Endothelial cell (in vitro differentiated cells): ENCODE results near the gene OGA. TPM values are rescaled to one million over a fixed set of nuclear protein-coding genes. Genes with fewer than 3 reads are reported as not detected.
A peak's percentile ranks its signal among the peaks of the same experiment; 100 is the strongest.

Experiments
- DNase-seq: peaks from one replicate; pipeline ENCODE4 v3.0.0; 2021; ENCODE audit warnings: low spot score
- H3K27ac Mint-ChIP-seq: one replicate; pipeline ENCODE4 v1.8.0; 2021; ENCODE audit warnings: mixed read lengths, inconsistent platforms; ENCODE audit not compliant: unreplicated experiment
- H3K27me3 Mint-ChIP-seq: one replicate; pipeline ENCODE4 v1.8.0; 2021; ENCODE audit warnings: mild to moderate bottlenecking, moderate library complexity, mixed read lengths, inconsistent platforms; ENCODE audit not compliant: unreplicated experiment
- H3K36me3 Mint-ChIP-seq: one replicate; pipeline ENCODE4 v1.8.0; 2021; ENCODE audit warnings: mild to moderate bottlenecking, low read depth, mixed read lengths, inconsistent platforms; ENCODE audit not compliant: unreplicated experiment
- H3K4me1 Mint-ChIP-seq: one replicate; pipeline ENCODE4 v1.8.0; 2021; ENCODE audit warnings: mild to moderate bottlenecking, mixed read lengths, inconsistent platforms; ENCODE audit not compliant: unreplicated experiment
- H3K4me3 Mint-ChIP-seq: one replicate; pipeline ENCODE4 v1.8.0; 2021; ENCODE audit warnings: mild to moderate bottlenecking, mixed read lengths, inconsistent platforms; ENCODE audit not compliant: unreplicated experiment
- H3K9me3 Mint-ChIP-seq: one replicate; pipeline ENCODE4 v1.8.0; 2021; ENCODE audit warnings: mixed read lengths, inconsistent platforms; ENCODE audit not compliant: unreplicated experiment
- CTCF ChIP-seq: fragments of 200-600 bp; sonication (generic); IDR thresholded peaks from one replicate; pipeline ENCODE4 v1.5.0; 2021; ENCODE audit warnings: antibody characterized with exemption; ENCODE audit not compliant: unreplicated experiment
- total RNA-seq: library from RNA; stranded (reverse); fragmentation: NEBNext Ultra II Directional; extraction: Animal tissue kit (Norgen Biotek cat#: 25700); gene quantifications from one replicate; pipeline ENCODE4 v1.2.1, GENCODE V29; 2021; ENCODE audit not compliant: unreplicated experiment

OGA gene
- total RNA-seq, 1 donor from 2014 or later = 115 TPM

- Mint-ChIP-seq H3K9me3 (no peaks in the 10 kb centered on the region), H3K27ac (peak overlapping the region; percentile 57), H3K4me3 (peak overlapping the region; percentile 83), H3K27me3 (peaks cover 30% of the 10 kb centered on the region), H3K36me3 (peaks cover 13% of the 10 kb centered on the region), H3K4me1 (peaks cover 57% of the 10 kb centered on the region)
- DNase-seq = peak; percentile 93
- TF ChIP-seq CTCF = peak; percentile 93
Observed at GRCh38 chr10:101840741-101841453, 22.7 kb upstream of the OGA start.

- H3K36me3 Mint-ChIP-seq = peaks cover 13% of the 10 kb centered on the region
- DNase-seq = no peak
- H3K27me3 Mint-ChIP-seq = peaks cover 30% of the 10 kb centered on the region
- peak overlapping the region; percentile 83 for H3K4me3 Mint-ChIP-seq
- H3K27ac Mint-ChIP-seq = peak overlapping the region; percentile 57
- TF ChIP-seq CTCF = no peak
- no peaks in the 10 kb centered on the region for H3K9me3 Mint-ChIP-seq
- peaks cover 50% of the 10 kb centered on the region for H3K4me1 Mint-ChIP-seq
Observed at GRCh38 chr10:101840102-101840684, 21.9 kb upstream of the OGA start.

GRCh38 chr10:101839416-101840063 is 21.3 kb upstream of the OGA start:
- DNase-seq = peak; percentile 67
- no peak overlapping the region for H3K27ac Mint-ChIP-seq
- H3K27me3 Mint-ChIP-seq = peaks cover 31% of the 10 kb centered on the region
- H3K36me3 Mint-ChIP-seq = peaks cover 13% of the 10 kb centered on the region
- H3K9me3 Mint-ChIP-seq = no peaks in the 10 kb centered on the region
- H3K4me1 Mint-ChIP-seq = peaks cover 46% of the 10 kb centered on the region
- peak overlapping the region; percentile 87 for H3K4me3 Mint-ChIP-seq
- no peak for TF ChIP-seq CTCF

GRCh38 chr10:101839002-101839401 is 20.8 kb upstream of the OGA start:
- Mint-ChIP-seq H3K4me1 (peaks cover 41% of the 10 kb centered on the region), H3K36me3 (peaks cover 13% of the 10 kb centered on the region), H3K4me3 (peak overlapping the region; percentile 84), H3K27ac (peak overlapping the region; percentile 2), H3K27me3 (peaks cover 28% of the 10 kb centered on the region), H3K9me3 (no peaks in the 10 kb centered on the region)
- DNase-seq = no peak
- no peak for TF ChIP-seq CTCF
